GM18909 (cell line): ENCODE results near the gene MAEA.

Experiments used
- ATAC-seq: cut with Tn5 transposase; IDR thresholded peaks from one replicate; pipeline ENCODE4 v1.9.1; 2021; ENCODE audit warnings: mild to moderate bottlenecking; ENCODE audit not compliant: unreplicated experiment, poor library complexity

The MAEA gene

DNA sequence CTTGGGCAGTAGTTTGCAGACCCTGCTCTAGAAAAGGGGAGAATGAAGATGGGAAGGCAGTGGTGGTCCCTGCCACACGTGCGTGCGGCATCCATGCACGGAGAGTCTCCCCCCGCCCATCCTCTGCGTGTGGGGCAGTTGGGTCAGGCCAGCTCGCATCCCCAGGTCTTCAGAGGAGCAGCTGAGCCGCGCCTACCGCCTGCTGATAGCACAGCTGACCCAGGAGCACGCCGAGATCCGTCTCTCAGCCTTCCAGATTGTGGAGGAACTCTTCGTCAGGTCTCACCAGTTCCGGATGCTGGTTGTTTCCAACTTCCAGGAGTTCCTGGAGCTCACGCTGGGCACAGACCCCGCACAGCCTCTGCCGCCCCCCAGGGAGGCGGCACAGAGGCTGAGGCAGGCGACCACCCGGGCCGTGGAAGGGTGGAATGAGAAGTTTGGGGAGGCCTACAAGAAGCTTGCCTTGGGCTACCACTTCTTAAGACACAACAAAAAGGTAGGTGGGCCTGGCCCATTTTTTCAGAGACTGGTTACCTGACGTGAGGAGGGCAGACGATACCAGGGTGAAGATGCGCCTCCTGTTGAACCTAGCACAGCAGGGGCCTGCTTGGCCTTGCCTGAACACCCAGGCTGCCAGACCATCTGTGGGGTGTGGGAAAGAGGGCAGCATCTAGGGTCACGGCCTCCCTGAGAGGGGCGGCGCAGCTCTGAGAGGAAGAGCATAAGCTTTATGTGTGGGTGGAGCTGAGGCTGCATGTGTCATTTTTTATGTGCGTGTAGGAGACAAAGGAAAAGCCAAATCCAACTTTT lies 59.9 kb downstream of the MAEA start:
- no peak for ATAC-seq

DNA sequence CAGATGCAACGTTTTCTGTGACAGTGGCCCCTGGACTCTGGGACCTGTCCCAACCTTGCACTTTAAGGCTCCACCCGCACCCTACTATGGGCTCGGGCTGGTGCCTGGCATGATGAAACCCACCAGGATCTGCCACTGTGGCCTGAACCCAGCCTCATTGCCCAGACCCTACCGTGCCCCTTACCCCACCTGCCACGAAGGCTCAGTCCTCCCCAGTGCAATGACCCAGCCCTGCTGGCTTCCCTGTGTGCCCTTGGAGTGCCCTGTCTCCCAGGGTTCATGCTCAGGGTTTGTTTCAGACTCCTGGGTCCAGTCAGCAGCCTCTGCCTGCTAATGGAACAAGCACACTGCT lies 60.5 kb downstream of the MAEA start:
- ATAC-seq, result no peak

DNA sequence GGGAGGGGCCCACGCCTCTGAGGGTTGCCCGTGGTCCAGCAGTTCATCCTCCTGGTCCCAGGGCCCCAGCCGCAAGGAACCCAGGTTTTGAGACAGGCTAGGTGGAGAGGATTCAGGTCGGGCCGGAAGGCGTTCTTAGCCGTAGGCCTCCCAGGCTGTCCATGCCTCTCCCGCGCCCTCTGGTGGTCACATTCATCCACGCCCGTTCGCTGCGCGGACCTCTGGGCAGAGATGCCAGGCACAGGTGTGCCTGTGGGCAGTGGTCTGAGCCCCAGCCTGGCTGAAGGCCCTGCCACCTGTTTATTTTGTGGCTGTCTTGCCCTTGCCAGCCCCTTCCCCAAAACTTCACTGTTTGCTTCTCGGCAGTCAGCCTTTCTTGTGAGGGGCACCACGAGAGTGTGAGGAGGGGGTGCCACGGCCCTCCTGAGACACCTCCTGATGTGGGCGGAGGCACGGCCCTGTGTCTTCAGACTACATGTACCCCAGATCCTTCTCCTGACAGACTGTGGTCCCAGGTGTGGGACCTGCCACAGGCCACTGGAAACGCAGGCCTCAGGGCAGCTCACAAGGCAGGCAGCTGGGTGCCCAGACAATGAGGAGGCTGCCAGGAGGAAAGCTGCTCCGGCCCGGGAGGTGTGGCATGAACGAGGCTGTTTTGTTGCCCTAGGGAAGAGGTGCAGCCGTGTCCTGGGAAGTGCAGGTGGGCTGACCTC lies 62.3 kb downstream of the MAEA start:
- ATAC-seq, result no peak

DNA sequence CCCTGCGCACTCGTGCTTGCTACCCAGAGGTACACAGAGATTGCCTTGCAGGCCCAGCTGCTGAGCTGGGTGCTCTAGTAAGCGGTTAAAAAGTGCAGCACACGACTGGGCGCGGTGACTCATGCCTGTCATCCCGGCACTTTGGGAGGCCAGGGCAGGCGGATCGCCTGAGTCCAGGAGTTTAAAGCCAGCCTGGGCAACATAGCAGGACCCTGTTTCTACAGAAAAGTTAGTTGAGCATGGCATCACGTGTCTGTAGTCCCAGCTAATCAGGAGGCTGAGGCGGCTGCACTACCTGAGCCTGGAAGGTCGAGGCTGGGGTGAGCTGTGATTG lies 62.8 kb downstream of the MAEA start:
- ATAC-seq, result no peak

DNA sequence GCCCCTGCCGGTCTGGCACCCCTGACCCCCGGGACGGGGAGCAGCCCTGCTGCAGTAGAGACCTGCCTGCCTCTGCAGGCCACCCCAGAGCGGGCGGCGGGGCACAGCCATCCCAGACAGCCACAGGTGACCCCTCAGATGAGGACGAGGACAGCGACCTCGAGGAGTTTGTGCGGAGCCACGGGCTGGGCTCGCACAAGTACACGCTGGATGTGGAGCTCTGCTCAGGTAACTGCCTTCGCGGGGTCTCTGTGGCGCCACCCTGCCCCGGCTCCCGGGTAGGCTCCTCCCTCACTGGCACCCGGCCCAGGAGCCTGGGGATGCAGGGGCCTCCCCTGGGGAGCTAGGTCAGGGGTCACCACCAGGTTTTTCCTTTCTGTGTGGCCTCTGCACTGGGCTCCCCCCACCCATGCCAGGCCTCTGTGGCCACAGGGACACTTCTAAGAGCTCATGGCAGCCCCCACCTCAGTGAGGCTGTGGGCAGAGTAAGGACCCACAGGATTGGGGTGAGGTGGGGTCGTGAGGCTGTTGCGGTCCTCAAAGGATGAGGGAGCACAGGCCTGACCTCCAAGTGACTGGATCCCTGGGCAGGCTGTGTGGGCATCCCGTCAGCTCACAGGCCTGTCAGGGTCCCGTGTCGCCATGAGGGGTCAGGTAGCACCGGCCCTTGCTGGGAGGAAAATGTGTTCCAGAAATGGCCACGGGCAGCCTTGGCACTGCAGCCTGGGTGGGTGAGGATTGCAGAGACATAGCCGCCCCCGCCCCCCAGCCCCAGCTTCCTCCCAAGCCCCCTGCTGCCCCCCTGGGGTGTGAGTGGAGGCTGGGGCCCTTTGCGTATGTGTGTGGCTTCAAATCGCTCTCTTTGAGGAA lies 63.7 kb downstream of the MAEA start:
- no peak for ATAC-seq

DNA sequence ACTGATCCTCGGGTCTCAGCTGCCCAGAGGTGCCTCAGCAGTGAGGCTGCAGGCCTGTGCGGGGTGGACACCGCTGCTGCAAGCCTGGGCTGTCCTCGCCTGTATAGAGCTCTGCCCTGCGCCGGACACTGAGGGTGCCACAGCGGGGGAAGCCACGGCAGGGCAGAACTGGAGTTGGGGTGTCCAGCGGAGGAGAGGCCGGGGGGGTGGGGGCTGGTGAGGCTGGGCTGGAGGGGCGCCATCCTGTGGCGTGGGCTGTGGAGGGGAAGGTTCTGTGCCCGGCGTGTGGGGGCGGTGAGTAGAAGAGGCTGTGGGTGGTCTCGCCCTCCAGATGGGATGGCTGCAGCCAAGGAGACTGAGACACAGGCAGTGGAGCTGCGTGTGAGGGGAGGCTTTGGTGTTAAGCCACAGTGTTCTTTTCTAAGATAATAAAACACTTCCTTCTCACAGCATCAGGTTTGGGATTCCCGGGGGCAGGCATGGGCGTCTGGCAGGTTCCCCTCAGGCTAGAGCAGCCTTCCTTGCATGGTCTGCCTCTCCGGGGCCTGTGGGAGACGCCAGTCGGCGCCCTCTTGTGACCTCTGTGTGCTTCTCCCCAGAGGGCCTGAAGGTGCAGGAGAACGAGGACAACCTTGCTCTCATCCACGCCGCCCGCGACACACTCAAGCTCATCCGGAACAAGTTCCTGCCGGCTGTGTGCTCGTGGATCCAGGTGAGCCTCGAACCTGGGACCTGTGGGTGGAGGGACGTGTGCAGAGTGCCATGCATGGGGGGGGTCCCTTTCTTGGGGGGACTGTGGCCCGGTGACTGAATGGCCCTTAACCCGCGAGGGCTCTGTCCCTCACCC lies 64.7 kb downstream of the MAEA start:
- ATAC-seq, result no peak

DNA sequence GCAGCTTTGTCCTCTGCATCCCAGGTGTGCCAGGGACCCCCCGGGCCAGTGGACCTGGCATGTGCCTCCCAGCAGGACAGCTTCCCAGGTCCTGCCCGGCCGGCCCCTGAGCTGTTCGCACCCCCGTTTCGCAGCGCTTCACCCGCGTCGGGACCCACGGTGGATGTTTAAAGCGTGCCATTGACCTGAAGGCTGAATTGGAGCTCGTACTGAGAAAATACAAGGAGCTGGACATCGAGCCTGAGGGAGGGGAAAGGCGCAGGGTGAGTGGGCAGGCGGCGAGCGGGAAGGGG lies 65.2 kb downstream of the MAEA start:
- no peak for ATAC-seq

DNA sequence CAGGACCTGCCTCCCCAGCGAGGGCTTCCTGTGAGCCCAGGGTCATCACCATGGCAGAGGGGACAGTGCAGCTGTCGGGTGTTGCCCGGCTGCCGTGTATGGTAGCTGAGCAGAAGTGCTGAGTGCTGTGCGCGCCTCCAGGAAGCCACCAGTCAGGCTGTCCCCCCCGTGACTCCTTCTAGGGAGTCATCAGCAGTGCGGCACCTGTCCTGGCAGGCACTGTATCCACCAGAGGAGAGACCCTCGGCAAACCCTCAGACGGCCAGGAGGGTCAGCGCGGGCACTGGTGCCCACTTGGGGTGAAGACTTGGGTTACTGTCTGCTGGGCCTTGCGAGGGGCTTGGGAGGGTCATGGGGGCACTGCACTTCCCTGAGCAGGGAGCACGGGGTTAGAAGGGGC lies 65.7 kb downstream of the MAEA start:
- no peak for ATAC-seq

DNA sequence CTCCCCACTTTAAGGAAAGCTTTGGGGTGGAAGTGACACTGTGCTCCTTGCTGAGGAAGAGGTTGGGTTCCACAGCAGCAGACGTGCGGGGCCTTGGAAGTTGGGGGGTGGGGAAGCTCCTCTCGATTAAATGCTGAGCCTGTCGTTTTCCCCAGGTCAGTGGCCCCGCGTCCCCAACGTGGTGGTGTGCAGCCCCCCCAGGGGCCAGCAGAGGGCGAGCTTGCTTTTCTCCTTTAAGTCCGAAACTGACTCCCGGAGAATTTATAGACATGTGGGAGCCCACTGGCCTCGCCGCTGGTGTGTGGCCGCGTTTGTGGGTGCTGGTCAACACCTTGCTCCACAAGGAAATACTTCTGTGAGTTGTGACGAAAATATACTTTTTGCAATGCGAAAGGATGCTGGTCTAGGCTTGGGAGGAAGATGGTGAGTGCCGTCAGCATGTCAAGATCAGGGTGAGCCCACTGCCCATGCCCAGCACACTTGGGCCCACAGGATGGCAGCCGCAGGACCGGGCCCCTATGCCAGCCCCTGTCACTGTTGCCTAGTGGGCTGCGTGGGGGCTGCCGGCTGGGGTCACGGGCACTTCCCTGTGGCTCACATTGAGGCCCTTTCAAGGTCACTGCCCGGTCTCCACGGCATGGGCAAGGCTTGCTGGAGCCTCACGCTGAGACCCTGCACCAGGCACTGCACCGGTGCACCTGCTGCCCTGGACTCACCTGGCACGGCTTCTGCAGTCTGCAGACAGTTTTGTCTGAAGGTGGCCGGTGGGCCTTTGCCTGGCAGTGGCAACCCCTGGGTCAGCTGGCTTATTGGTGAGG lies 66.7 kb downstream of the MAEA start:
- no peak for ATAC-seq

DNA sequence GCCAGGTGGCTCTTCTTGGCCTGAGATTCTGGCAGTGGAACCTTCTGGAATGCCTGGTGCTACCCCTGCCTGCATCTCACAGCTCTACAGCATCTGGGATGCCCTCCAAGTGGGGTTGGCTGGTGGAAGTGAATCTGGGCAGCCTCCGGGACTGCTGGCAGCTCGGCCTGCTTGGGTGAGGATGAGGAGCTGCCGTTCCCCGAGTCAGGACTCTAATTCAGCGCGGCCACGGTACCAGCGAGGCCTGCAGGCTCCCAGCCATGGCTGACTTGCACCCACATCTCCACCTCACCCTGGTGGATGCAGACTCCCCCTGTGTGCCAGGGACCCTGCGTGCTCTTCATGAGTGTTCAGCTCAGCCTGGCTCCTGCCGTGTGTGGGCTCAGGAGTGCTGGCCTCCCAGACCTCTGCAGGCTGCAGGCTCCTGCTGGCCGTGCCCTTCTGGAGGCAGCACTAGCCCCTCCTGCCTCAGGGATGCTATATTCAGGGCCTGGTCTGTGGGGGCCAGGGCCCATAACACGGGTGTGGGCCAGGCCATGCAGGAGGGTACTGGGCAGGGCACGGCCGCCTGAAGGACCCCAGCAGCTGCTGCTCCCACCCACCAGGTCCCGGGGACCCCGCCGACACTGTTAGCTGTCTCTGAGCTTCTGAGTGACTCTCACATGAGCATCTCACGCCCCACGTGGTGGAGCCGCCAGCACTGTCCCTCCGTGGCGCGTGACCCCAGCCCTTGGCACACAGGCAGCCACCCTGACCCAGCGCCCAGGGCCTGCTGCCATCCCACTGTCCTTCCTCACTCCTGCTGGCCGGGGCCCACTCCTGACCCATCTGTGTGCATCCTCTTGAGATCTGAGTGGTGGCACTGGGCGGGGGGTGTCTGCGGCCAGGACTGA lies 67.9 kb downstream of the MAEA start:
- ATAC-seq, result no peak

DNA sequence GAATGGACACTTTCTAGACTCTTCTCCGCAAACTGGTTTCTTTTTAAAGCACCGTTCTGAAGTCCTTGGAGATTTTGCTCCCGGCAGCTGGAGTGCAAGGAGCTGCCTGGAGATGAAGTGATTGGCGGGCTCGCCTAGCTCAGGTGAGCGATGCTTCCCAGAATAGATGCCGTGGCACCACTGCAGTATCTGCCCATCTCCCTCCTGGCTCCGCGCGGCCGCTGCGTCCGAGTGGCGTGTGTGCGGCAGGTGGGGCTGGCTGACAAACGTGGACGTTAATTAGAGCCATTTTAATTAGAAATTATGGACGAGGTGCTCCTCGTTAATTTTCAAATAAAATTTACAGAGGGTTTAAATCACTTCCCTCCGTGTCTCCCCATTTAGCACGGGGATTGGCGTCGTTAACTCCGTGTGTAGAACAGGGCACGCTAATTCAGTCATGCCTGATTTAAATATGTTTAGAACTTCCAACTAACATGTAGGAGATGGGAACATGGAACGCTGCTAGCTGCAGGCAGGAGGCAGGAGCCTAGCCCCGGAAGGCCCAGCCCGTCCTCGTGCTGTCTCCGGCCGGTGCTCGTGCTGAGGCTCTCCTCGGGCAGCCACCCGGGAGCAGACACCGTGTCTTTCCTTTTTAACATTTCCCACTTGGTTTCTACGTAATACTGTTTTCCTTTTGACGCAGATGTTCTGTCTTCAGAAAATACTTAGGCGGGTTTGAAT lies 68.9 kb downstream of the MAEA start:
- no peak for ATAC-seq

DNA sequence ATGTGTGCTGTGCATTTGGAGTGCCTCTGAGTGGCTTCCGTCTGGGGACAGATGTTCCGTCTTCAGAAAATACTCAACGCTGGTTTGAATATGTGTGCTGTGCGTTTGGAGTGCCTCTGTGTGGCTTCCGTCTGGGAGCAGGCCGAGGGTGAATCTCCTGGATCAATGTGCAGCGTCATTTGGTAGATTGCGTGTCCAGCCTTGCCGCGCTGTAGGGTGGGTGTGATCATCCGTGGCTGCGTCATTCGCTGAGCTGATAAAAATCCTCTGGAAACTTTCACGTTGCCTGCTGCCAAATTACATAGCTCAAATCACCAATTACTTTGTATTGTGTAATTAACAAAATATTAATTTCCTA lies 69.4 kb downstream of the MAEA start:
- no peak for ATAC-seq

DNA sequence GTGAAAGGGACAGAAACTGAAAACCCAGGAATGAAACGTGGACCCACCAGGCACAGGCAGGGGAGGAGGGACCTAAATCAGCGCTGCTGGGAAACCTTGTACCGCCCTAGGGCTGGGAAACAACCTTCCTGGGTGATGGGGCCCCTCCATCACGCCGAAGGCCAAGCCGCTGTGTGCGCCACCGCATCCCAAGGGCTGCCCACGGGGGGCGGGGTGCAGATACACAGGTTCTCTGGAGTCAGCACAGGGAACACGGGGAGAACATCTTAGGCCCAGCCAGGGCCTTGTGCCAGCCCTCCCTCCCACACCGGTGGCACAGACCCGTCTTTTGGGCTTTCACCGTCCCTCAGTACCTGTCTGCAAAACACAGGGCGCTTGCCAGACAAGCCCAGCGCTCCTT lies 70.3 kb downstream of the MAEA start:
- ATAC-seq, result no peak

DNA sequence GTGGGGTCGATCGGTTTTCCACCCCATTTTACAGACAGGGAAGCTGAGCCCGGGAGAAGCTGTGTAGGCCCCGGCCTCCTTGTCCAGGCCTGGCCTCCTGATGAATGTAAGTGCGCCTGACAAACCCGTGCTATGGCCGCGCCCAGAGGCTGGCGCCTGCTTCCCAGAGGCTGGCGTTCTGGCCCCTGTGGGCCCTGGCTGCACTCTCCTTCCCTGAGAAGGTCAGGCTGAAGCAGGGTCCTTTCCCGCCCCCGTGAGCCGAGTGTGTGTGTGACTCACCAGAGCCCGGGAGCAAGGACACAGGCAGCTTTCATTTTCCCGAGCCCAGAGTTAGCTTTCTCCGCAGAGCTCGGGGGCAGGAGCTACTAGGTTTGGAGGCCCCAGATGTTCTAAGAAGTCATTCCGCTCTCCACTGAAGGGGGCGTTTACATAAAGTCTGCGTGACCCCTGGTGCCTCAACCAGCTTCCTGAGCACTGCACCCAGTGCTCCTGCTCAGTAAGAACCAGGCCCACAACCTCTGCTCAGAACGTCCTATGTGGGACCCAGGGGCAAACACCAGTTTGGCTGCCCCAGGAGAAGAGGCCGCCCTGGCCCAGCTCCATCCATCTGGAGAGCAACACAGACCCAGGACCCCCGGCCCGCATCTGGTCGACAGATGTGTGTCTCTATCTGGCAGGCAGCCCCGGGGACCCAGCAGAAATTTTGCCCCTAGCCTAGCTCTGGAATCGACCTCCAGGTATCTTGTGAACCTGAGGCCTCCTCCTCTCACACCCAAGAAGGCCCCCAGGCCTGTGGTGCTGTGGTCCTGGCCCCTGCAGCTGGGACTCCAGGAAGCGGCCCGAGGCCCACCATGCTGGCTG lies 71.0 kb downstream of the MAEA start:
- no peak for ATAC-seq

DNA sequence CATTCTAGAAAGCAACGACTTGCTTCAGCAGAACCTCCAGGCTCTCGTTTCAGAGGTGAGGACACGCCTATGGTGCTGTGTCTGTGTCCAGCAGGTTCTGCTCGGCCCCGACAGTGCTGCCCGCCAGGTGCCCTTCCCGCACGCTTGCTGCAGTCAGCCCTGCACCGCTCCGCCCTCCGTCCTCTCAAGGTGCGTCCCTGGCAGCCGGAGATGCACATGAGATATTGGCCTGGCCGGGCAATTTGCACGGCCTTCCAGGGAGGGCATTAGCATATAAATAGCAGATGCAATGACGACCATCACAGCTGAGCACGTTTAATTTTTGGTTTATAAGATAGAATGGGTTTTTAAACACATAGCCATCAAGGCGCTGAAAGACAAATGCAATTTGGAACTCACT lies 71.7 kb downstream of the MAEA start:
- no peak for ATAC-seq

DNA sequence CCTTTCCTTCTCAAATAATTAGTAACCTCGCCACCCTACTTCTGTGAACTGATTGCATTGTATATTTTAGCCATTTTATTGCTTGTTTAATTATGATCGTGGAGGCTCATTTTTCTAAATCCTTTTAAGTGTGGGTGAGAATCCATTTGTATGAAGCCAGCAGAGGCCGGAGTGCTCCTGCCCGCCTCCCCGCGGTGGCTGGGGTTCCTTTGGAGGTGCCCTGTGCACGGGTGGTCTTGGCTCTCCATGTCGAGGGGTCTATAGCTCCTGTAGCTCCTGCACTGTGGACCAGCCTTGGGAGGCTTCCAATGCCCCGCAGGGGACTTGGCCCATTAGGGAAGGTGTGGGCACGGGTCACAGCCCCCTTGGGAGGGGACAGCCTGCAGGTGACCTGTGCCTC lies 72.4 kb downstream of the MAEA start:
- ATAC-seq, result no peak

DNA sequence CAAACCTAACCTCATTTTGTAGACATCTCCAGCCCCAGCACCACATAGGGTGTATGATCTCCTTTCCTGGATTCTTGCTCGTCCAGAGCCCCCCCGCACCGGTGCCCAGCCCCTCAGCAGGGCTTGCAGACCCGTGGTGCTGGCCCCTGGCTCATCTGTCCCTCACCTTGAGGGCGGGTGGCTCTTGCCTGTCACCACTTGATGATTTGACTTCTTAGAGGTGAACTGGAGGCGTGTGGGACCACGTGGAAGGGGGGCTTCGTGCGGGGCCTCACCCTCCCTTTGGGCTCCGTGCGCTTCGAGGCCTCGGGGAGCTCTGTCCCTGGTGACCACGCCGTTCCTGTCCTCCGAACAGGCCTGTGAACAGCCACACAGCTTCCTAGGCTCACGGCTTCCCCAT lies 72.8 kb downstream of the MAEA start:
- ATAC-seq, result no peak
